ENCODE measurements around the gene NPB. TPM values are rescaled to one million over a fixed set of nuclear protein-coding genes. Genes with fewer than 3 reads are reported as not detected.
A peak's percentile ranks its signal among the peaks of the same experiment; 100 is the strongest.

Gene NPB
- total RNA-seq, 1 experiment from 2014 or later = 0.47 TPM

GRCh38 chr17:81899514-81900166 lies 2.4 kb upstream of the NPB start:
- Mint-ChIP-seq H3K4me3 (ENCODE audit: low read depth, unreplicated experiment) (no peak overlapping the region), H3K9me3 (ENCODE audit: low read depth, unreplicated experiment) (no peaks in the 10 kb centered on the region), H3K27ac (ENCODE audit: unreplicated experiment) (no peak overlapping the region), H3K36me3 (ENCODE audit: insufficient read depth, unreplicated experiment) (peaks cover 51% of the 10 kb centered on the region), H3K27me3 (ENCODE audit: unreplicated experiment) (peaks cover 16% of the 10 kb centered on the region), H3K4me1 (ENCODE audit: low read depth, unreplicated experiment) (no peaks in the 10 kb centered on the region)
- CTCF ChIA-PET = no interaction called here
- BruUV-seq (replicated peaks) = no TSS peak
- TF ChIP-seq CTCF (IDR thresholded peaks at IDR 0.05; ENCODE audit: unreplicated experiment) = no peak
- DNase-seq = no peak
- intact Hi-C loops (cut with micrococcal nuclease; ENCODE audit: unreplicated experiment) = no loop called here

GRCh38 chr17:81900181-81900820 lies 1.7 kb upstream of the NPB start:
- H3K36me3 Mint-ChIP-seq (ENCODE audit: insufficient read depth, unreplicated experiment) = peaks cover 44% of the 10 kb centered on the region
- CTCF ChIA-PET = no interaction called here

GRCh38 chr17:81901167-81902022 lies 643 bp upstream of the NPB start:
- no peak for DNase-seq
- H3K36me3 Mint-ChIP-seq (ENCODE audit: insufficient read depth, unreplicated experiment) = peaks cover 36% of the 10 kb centered on the region
- H3K4me1 Mint-ChIP-seq (ENCODE audit: low read depth, unreplicated experiment) = no peaks in the 10 kb centered on the region
- peaks cover 16% of the 10 kb centered on the region for H3K27me3 Mint-ChIP-seq (ENCODE audit: unreplicated experiment)
- H3K27ac Mint-ChIP-seq (ENCODE audit: unreplicated experiment) = peak overlapping the region; percentile 33
- H3K9me3 Mint-ChIP-seq (ENCODE audit: low read depth, unreplicated experiment) = no peaks in the 10 kb centered on the region
- no peak for TF ChIP-seq CTCF (IDR thresholded peaks at IDR 0.05; ENCODE audit: unreplicated experiment)
- intact Hi-C loops (cut with micrococcal nuclease; ENCODE audit: unreplicated experiment) = no loop called here
- TSS peak; percentile 36 for BruUV-seq (replicated peaks)
- H3K4me3 Mint-ChIP-seq (ENCODE audit: low read depth, unreplicated experiment) = peak overlapping the region; percentile 8
- CTCF ChIA-PET = no interaction called here

More at GRCh38 chr17:81900181-81900820, 1.7 kb upstream of the NPB start:
- no peak for TF ChIP-seq CTCF (IDR thresholded peaks at IDR 0.05; ENCODE audit: unreplicated experiment)
- Mint-ChIP-seq H3K27ac (ENCODE audit: unreplicated experiment) (peak overlapping the region; percentile 33), H3K27me3 (ENCODE audit: unreplicated experiment) (peaks cover 16% of the 10 kb centered on the region), H3K9me3 (ENCODE audit: low read depth, unreplicated experiment) (no peaks in the 10 kb centered on the region), H3K4me1 (ENCODE audit: low read depth, unreplicated experiment) (no peaks in the 10 kb centered on the region), H3K4me3 (ENCODE audit: low read depth, unreplicated experiment) (no peak overlapping the region)
- no TSS peak for BruUV-seq (replicated peaks)
- no peak for DNase-seq
- intact Hi-C loops (cut with micrococcal nuclease; ENCODE audit: unreplicated experiment) = no loop called here

- no peak for TF ChIP-seq CTCF (IDR thresholded peaks at IDR 0.05; ENCODE audit: unreplicated experiment)
- H3K9me3 Mint-ChIP-seq (ENCODE audit: low read depth, unreplicated experiment) = no peaks in the 10 kb centered on the region
- H3K36me3 Mint-ChIP-seq (ENCODE audit: insufficient read depth, unreplicated experiment) = peaks cover 41% of the 10 kb centered on the region
- peaks cover 16% of the 10 kb centered on the region for H3K27me3 Mint-ChIP-seq (ENCODE audit: unreplicated experiment)
- no peaks in the 10 kb centered on the region for H3K4me1 Mint-ChIP-seq (ENCODE audit: low read depth, unreplicated experiment)
- no TSS peak for BruUV-seq (replicated peaks)
- intact Hi-C loops (cut with micrococcal nuclease; ENCODE audit: unreplicated experiment) = no loop called here
- no peak overlapping the region for H3K27ac Mint-ChIP-seq (ENCODE audit: unreplicated experiment)
- CTCF ChIA-PET = no interaction called here
- peak overlapping the region; percentile 30 for H3K4me3 Mint-ChIP-seq (ENCODE audit: low read depth, unreplicated experiment)
- peak; percentile 29 for DNase-seq
These were observed 796 bp downstream of the NPB start for GRCh38 chr17:81902653-81903414.
